Thyroid gland (tissue), 4 donors: Measurements from ENCODE around the gene NAALAD2.
"Not testable (repeated sequence)": the region's sequence is repeated elsewhere in the genome, so short reads cannot be mapped to it uniquely, and the experiment has no call there.

Experiments used
- CTCF ChIP-seq, 6 experiments: fragments of 200-600 bp in 3 of 6; fragments of 450-650 bp in 3 of 6; sonication (generic) in 3 of 6; IDR thresholded peaks; one replicate each; pipeline ENCODE4 v1.5.1; 2016 to 2019; ENCODE audit warnings: antibody characterized with exemption in 6 of 6, mild to moderate bottlenecking in 2 of 6, inconsistent platforms in 1 of 6, moderate library complexity in 1 of 6
- POLR2A ChIP-seq, 2 donors: fragments of 450-650 bp; IDR thresholded peaks; one replicate each; pipeline ENCODE4 v1.6.1; 2017; ENCODE audit warnings: antibody characterized with exemption in 2 of 2, mild to moderate bottlenecking in 2 of 2, moderate library complexity in 1 of 2

- not testable (repeated sequence) for TF ChIP-seq CTCF, POLR2A (IDR thresholded peaks at IDR 0.05)
These were observed 45.7 kb upstream of the NAALAD2 start for GRCh38 chr11:90088731-90089130.
